ENCODE data around the gene SNX27.
"Not testable (repeated sequence)": the region's sequence is repeated elsewhere in the genome, so short reads cannot be mapped to it uniquely, and the experiment has no call there.

Gene SNX27

GRCh38 chr1:151611832-151612500 lies at the start of gene SNX27:
Gene SNX27 (plus strand): TSS chr1:151612050. CDS start chr1:151612202, 152 bp downstream.
- peak; percentile 87 for DNase-seq

- no peak for DNase-seq
Observed at GRCh38 chr1:151562661-151563060, 49.2 kb upstream of the SNX27 start.

DNA sequence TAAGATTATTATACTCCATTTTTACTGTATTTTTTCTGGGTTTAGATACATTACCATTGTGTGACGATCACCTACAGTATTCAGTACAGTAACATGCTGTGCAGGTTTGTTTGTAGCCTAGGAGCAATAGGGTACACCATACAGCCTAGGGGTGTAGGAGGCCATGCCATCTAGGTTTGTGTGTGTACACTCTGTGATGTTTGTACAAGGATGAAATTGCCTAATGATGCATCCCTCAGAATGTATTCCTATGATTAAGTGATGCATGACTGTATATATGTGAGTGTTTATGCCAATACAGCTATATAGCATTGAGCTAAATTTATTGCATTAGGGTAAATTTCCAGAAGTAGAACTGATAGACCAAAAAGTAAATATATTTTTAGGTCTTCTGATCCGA lies 48.5 kb upstream of the SNX27 start:
- DNase-seq, result no peak

DNA sequence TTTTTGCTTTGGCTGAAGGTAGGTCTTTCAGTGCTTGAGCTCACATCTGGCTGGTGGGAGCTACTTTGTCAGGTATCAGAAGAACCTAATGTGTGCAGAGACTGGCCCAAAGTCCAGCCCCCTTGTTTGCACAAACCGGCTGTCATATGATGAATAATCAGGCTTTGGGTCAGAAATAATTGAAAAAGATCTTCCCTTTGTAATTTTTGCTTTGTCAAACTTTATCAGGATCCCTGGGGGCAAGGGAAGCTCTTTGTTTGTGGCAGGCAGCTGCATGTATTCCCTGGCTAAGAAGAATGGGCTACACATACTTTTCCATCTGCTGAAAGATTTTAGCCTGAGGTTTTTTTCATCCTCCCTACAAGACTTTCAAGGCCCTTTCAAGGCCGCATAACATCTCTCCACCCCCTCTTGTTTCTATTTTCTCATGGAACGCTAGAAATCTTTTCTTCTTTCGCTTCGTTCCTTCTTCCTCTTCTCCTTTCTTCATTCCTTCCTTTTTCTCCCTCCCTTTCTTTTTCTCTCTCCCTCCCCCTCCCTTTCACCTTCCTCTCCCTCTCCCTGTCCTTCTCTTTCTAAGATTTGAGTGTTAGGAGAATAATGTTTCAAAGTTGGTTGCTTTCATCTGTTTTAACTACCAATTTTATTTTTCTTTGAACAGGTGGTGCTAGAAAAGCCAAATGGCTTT lies 46.2 kb upstream of the SNX27 start:
- no peak for DNase-seq

- peak; percentile 23 for DNase-seq
Observed at GRCh38 chr1:151568626-151569088, 43.2 kb upstream of the SNX27 start.

DNA sequence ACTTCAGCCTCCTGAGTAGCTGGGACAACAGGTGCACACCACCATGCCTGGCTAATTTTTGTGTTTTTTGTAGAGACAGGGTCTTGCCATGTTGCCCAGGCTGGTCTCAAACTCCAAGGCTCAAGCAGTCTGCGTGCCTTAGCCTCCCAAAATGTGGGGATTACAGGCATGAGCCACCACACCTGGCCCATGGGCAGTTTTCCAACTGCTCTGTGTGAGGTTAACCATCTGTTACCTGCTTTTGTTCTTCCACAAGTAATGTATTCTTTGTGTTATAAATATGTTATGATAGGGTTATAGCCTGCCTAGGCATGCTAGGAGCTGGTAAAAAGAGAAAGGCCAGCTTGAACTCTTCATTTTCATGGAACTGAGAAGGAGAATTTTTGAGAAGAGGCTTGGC lies 41.0 kb upstream of the SNX27 start:
- no peak for DNase-seq

- DNase-seq, result no peak
Observed at GRCh38 chr1:151574575-151575529, 37.0 kb upstream of the SNX27 start.

DNA sequence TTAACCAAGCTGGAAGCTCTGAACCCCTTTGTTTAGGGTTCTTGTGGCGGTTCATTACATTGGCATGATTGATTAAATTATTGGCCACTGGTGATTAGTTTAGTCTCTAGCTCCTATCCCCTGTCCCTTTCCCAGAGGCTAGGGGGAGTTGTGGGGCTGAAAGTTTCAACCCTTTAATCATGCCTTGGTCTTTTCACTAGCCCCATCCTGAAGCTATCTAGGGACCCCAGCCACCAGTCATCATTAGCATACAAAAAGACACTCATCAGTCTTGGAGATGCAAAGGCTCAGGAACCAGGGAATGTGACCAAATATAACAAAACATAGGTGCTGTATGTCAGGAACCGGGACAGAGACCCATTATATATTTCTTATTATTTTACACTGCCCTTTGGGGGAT lies 34.7 kb upstream of the SNX27 start:
- DNase-seq, result no peak

GRCh38 chr1:151578941-151579340 lies 32.9 kb upstream of the SNX27 start:
- DNase-seq, result no peak

DNA sequence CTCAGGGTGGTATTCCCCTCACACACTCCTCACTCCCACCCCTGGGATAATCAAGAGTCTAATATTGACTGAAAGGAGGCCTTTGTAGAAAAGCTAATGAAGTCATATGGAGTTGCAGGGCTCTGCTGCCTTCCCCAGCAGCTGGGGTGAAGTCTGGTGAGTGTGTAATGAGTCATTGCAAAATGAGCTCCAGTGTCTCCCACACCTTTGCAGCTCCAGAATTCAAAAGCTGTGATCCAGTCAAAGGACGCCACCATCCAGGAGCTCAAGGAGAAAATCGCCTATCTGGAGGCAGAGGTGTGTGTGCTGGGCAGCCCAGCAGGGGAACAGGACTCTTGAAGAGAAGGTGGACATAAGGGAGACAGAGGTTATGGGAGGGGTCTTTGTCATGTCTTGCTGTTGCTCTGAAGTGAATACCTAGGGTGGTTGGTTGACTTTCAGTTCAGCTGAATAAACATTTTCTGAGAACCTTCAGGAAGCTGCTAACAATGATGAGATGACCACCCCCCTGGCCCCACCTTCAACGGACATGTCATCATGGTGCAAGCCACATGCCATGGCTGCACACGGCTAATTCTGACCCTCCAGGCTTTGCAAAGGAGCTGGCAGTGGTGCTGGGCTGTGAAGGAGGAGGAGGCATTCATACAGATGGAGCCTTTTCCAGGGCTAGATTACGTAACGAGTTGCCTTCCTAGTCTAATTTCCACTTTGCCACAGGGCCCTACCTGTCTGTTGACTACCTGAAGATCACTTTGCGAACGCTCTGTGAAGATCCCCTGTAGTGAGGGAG lies 32.2 kb upstream of the SNX27 start:
- no peak for DNase-seq

- no peak for DNase-seq
Observed at GRCh38 chr1:151581451-151581850, 30.4 kb upstream of the SNX27 start.

DNA sequence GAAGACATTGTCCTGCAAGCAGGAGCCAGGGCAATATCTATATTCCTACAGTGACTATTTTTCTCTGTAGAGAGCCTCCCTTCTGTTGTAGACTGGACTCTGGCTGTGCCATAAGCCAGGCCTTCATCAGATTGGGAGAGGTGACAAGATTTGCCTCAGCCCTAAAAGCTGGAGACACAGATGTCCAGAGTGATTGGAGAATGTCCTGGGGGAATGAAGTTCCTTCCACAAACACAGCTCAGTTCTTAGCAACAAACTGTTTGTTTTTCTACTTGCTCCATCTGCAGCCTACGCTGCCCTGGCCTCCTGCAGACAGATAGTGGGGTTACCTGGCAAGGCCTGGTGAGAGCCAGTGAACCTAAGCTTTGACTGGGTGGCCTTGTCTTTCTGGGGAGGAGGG lies 29.9 kb upstream of the SNX27 start:
- no peak for DNase-seq

GRCh38 chr1:151583796-151584195 lies 28.1 kb upstream of the SNX27 start:
- DNase-seq, result no peak

GRCh38 chr1:151584278-151584677 lies 27.6 kb upstream of the SNX27 start:
- no peak for DNase-seq

DNA sequence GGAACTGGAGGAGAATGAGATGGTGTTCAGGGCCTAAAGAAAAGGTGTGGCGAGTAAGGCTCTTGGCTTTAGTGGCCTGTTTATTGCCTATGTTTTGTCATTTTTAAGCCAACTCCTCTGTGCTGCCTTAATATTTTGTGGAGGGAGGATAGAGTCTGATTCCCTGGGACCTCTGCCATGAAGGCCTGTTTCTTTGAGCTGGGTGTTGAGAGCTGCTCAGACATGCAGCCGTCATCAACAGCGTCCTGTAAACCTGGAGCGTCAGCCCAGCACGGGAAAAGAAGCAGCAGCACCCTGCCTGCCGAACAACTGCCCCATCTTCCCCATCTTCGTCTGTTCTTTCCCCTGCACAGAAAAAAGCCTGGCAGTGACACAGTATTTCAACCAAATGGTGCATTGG lies 27.1 kb upstream of the SNX27 start:
- DNase-seq, result no peak

- DNase-seq, result no peak
Observed at GRCh38 chr1:151585622-151586021, 26.2 kb upstream of the SNX27 start.

DNA sequence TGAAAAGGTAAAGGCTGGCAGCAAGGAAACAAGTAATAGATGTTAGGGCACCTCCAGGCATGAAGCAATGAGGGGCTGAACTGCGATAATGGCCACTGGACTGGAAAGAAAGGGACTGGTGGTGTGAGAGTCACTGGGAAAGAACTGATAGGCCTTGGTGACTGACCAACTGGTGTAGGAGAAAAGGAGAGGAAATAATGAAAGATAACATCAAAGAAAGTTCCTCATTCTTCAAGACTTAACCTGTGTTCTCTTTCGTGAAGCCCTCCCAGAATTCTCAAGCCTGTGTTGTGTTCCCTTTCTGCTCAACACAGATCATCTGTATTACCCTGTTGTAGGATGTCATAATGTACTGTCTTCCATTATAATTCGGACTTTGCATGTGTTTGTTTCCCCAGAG lies 20.9 kb upstream of the SNX27 start:
- DNase-seq, result no peak

DNA sequence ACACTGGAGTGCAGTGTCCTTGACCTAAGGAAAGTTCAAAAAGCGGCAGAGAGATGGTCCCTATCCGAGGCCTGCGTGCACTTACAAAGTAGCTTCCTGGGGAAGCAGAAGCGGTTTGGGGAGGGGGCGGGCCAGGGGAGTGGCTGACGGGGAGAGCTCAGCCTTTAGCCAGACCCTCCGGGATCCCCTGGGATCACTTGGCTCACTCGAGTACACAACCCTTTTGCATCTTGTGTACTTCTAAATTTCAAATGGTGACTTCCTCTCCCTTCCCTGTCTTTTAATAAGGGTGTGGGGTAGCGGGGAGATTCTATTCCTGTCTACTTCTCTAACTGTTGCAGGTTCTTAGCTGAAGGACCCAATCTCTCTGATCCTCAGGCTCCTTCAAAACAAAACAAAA lies 18.1 kb upstream of the SNX27 start:
- no peak for DNase-seq

GRCh38 chr1:151594143-151594625 lies 17.7 kb upstream of the SNX27 start:
- DNase-seq, result peak; percentile 88

- no peak for DNase-seq
Observed at GRCh38 chr1:151596166-151596953, 15.5 kb upstream of the SNX27 start.

DNA sequence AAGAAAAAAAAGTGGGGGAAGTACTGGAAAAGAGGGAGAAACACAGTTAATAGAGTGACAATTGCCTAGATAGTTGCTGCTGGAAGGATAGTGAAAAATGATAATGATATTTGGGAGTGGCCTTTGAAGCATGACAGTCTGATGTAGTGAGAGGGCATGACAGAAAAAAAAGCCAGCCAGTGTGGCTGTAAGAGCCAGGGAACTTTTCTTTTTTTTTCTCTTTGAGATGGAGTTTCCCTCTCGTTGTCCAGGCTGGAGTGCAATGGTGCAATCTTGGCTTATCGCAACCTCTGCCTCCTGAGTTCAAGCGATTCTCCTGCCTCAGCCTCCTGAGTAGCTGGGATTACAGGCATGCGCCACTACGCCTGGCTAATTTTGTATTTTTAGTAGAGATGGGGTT lies 9.3 kb upstream of the SNX27 start:
- not testable (repeated sequence) for DNase-seq

DNA sequence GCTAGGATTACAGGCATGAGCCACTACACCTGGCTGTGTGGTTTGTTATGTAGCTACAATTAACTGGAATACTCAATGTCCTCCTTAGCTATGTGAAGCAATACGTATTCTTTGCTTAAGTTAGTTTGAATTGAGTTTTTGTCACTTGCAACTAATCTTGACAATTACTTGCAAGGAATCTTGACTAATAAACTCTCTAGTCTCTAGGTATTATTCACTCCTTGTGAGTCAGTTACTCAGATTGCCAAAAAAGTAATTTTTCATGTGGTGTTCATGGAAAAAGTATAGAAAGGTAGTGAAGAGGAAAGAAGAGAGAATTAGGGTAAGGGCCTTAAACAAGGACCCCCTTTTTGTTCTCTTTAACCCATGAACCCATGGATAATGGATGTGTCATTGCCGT lies 7.6 kb upstream of the SNX27 start:
- DNase-seq, result no peak

Measured in activated CD8-positive, alpha-beta memory T cell treated with anti-CD3 and anti-CD28 coated beads, Interleukin-2, amount 50 U/mL, for 4 hours (primary cell).